ENCODE data around the gene SLC7A10. TPM values are rescaled to one million over a fixed set of nuclear protein-coding genes. Genes with fewer than 3 reads are reported as not detected.
A peak's percentile ranks its signal among the peaks of the same experiment; 100 is the strongest.
"Not testable (repeated sequence)": the region's sequence is repeated elsewhere in the genome, so short reads cannot be mapped to it uniquely, and the experiment has no call there.

Gene SLC7A10
- total RNA-seq, 1 donor from 2014 or later, result not detected

DNA sequence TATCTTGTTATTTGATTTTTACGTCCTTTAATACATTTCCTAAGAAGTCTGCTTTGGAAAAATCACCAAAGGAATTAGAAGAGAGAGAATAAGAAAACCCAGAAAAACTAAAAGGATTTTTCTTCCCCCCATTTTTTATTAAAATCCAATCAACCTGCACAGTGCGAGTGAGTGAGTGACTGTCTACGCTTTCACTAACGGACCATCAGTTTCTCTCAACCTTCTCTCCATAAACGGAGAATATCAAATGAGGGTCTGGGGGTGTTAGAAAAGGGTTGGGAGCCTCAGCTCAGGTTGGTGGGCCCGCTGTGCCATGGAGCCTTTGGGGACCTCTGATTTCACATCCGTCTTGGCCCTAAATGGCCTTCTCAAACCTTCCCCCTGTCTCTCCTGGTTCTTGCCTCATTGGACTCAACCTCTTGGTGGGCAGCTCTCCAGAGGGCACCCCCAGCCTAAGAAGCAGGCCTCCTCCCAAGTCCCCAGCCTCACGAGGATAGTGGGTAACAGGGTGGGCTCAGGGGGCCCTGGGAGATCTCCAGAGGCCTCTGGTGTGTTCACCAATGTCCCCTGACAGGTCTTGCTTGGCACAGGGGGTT is 32.3 kb downstream of the SLC7A10 start:
- Histone ChIP-seq H3K4me1 (peaks cover 14% of the 10 kb centered on the region), H3K27ac (replicated peaks) (no peak overlapping the region), H3K4me3 (peak overlapping the region; percentile 75), H3K27me3 (ENCODE audit: low read depth) (peaks cover 14% of the 10 kb centered on the region), H3K36me3 (no peaks in the 10 kb centered on the region), H3K9me3 (replicated peaks) (no peaks in the 10 kb centered on the region)
- intact Hi-C loops (cut with micrococcal nuclease), result no loop called here
- no peak for DNase-seq
- TF ChIP-seq CTCF (IDR thresholded peaks at IDR 0.05; ENCODE audit: borderline replicate concordance), result no peak

GRCh38 chr19:33192010-33192409 is 33.6 kb downstream of the SLC7A10 start:
- H3K4me3 ChIP-seq, result no peak overlapping the region
- peaks cover 14% of the 10 kb centered on the region for H3K27me3 ChIP-seq (ENCODE audit: low read depth)
- DNase-seq, result no peak
- no peaks in the 10 kb centered on the region for H3K36me3 ChIP-seq
- peaks cover 14% of the 10 kb centered on the region for H3K4me1 ChIP-seq
- TF ChIP-seq CTCF (IDR thresholded peaks at IDR 0.05; ENCODE audit: borderline replicate concordance), result no peak
- intact Hi-C loops (cut with micrococcal nuclease), result no loop called here
- no peak overlapping the region for H3K27ac ChIP-seq (replicated peaks)
- H3K9me3 ChIP-seq (replicated peaks), result no peaks in the 10 kb centered on the region

- H3K9me3 ChIP-seq (replicated peaks), result no peaks in the 10 kb centered on the region
- DNase-seq, result no peak
- intact Hi-C loops (cut with micrococcal nuclease), result no loop called here
- no peak for TF ChIP-seq CTCF (IDR thresholded peaks at IDR 0.05; ENCODE audit: borderline replicate concordance)
- H3K4me1 ChIP-seq, result peaks cover 14% of the 10 kb centered on the region
- H3K36me3 ChIP-seq, result no peaks in the 10 kb centered on the region
- H3K27ac ChIP-seq (replicated peaks), result no peak overlapping the region
- H3K4me3 ChIP-seq, result no peak overlapping the region
- H3K27me3 ChIP-seq (ENCODE audit: low read depth), result peaks cover 14% of the 10 kb centered on the region
Observed at GRCh38 chr19:33191501-33191900, 34.1 kb downstream of the SLC7A10 start.

GRCh38 chr19:33191092-33191491 is 34.6 kb downstream of the SLC7A10 start:
- Histone ChIP-seq H3K27me3 (ENCODE audit: low read depth) (peaks cover 11% of the 10 kb centered on the region), H3K4me1 (peaks cover 14% of the 10 kb centered on the region)
- H3K4me3 ChIP-seq; H3K36me3 ChIP-seq; H3K27ac ChIP-seq (replicated peaks); H3K9me3 ChIP-seq (replicated peaks); intact Hi-C loops (cut with micrococcal nuclease); DNase-seq: not testable (repeated sequence)

DNA sequence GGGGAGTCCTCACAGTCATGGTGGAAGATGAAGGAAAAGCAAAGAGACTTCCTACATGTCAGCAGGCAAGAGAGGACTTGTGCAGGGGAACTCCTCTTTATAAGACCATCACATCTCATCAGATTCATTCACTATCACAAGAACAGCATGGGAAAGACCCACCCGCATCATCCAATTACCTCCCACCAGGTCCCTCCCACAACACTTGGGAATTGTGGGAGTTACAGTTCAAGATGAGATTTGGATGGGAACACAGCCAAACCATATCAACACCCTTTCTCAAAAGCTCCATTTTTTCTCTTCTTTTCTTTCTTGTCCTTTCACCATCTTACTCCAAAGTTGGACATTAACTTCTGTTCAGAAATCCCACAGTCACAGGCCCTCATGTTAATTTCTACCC is 36.2 kb downstream of the SLC7A10 start:
- Histone ChIP-seq H3K27me3 (ENCODE audit: low read depth) (peaks cover 7% of the 10 kb centered on the region), H3K9me3 (replicated peaks) (no peaks in the 10 kb centered on the region), H3K36me3 (no peaks in the 10 kb centered on the region), H3K4me3 (no peak overlapping the region), H3K27ac (replicated peaks) (no peak overlapping the region), H3K4me1 (peaks cover under 1% of the 10 kb centered on the region)
- no peak for TF ChIP-seq CTCF (IDR thresholded peaks at IDR 0.05; ENCODE audit: borderline replicate concordance)
- no peak for DNase-seq
- intact Hi-C loops (cut with micrococcal nuclease), result no loop called here

DNA sequence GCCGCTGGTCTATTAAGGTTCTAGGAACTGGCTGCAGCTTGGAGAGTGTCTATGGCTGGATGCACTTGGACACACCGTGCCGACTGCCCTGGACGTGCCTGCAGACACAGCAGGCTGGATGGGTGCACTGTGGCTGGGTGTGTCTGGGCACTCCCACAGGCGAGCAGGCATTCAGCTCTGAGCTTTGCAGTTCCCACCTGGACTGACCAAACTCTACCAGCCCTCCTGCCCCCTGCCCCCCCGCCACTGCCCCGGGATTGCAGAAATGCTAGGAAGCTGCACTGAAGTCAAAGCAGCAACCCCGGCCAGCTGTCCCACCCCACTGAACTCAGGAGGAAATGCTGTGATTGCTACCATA is 38.5 kb downstream of the SLC7A10 start:
- Histone ChIP-seq H3K4me3 (no peak overlapping the region), H3K4me1 (peaks cover 6% of the 10 kb centered on the region), H3K36me3 (no peaks in the 10 kb centered on the region), H3K27ac (replicated peaks) (no peak overlapping the region), H3K27me3 (ENCODE audit: low read depth) (no peaks in the 10 kb centered on the region), H3K9me3 (replicated peaks) (no peaks in the 10 kb centered on the region)
- no peak for TF ChIP-seq CTCF (IDR thresholded peaks at IDR 0.05; ENCODE audit: borderline replicate concordance)
- intact Hi-C loops (cut with micrococcal nuclease), result no loop called here
- no peak for DNase-seq
